Measurements from ENCODE around the gene RNU6-8.

RNU6-8 gene

DNA sequence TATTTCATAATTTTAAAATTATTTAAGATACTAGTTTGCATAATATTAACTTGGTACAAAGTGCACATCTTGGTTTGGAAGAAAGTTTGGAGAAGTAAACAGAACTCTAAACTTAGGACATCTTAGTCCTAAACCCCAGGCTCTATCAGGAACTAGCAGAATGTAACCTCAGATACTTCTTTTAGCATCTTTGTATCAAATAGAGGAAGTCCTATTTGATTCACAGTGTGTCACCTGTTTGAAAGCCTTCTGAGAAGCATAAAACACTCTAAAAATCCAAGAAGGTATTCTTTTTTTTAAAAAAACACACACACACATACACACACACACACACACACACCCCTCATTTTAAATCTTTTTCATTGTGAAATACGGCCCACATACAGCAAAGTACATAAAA, 13.3 kb downstream of the RNU6-8 start:
- no peaks in the 10 kb centered on the region for H3K79me2 ChIP-seq (ENCODE audit: insufficient read depth, low read length)
- TF ChIP-seq EZH2phosphoT487 (IDR thresholded peaks at IDR 0.05; ENCODE audit: borderline replicate concordance) = no peak
- TF ChIP-seq, protein P1, sequence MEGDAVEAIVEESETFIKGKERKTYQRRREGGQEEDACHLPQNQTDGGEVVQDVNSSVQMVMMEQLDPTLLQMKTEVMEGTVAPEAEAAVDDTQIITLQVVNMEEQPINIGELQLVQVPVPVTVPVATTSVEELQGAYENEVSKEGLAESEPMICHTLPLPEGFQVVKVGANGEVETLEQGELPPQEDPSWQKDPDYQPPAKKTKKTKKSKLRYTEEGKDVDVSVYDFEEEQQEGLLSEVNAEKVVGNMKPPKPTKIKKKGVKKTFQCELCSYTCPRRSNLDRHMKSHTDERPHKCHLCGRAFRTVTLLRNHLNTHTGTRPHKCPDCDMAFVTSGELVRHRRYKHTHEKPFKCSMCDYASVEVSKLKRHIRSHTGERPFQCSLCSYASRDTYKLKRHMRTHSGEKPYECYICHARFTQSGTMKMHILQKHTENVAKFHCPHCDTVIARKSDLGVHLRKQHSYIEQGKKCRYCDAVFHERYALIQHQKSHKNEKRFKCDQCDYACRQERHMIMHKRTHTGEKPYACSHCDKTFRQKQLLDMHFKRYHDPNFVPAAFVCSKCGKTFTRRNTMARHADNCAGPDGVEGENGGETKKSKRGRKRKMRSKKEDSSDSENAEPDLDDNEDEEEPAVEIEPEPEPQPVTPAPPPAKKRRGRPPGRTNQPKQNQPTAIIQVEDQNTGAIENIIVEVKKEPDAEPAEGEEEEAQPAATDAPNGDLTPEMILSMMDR (conservative IDR thresholded peaks at IDR 0.05; ENCODE audit: low read length) = no peak

DNA sequence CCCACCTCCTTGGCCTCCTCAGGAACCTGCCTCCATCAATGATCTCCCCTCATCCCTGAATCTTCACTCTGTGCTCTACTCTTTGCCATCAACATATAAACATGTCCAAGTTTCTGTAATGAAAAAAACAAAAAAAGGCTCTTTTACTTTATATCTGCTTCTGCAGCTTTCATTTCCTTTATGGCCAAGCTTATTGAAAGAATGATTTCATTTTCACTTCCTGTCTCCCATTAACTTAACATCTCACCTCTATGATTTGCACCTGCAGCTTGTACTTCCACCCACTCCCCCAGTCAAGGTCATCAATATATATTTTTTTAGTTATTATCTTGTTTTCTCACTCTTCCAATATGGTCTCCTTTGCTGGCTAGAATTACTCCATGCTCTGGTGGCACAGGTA, 16.8 kb downstream of the RNU6-8 start:
- no peaks in the 10 kb centered on the region for H3K27me3 ChIP-seq (ENCODE audit: insufficient read depth, low read length, poor library complexity, severe bottlenecking)
- peaks cover 16% of the 10 kb centered on the region for H3K4me1 ChIP-seq (ENCODE audit: insufficient read depth, low read length, poor library complexity, severe bottlenecking)
- no peaks in the 10 kb centered on the region for H4K20me1 ChIP-seq (ENCODE audit: insufficient read depth, low read length, poor library complexity, severe bottlenecking)
- no peaks in the 10 kb centered on the region for H3K79me2 ChIP-seq (ENCODE audit: insufficient read depth, low read length)
- H3K9ac ChIP-seq (ENCODE audit: low read depth, low read length, poor library complexity, severe bottlenecking) = no peak overlapping the region
- H3K9me3 ChIP-seq (ENCODE audit: insufficient read depth, low read depth, low read length) = peaks cover 9% of the 10 kb centered on the region
- H3K4me3 ChIP-seq (ENCODE audit: low read length, poor library complexity, severe bottlenecking) = no peak overlapping the region
- H2AFZ ChIP-seq (ENCODE audit: low read length) = no peak overlapping the region
- no peaks in the 10 kb centered on the region for H3F3A ChIP-seq (ENCODE audit: low read depth)
- no peak overlapping the region for H3K4me2 ChIP-seq (ENCODE audit: low read depth, low read length, poor library complexity, severe bottlenecking)
- TF ChIP-seq, protein P1 (conservative IDR thresholded peaks at IDR 0.05; ENCODE audit: low read length) = no peak
- TF ChIP-seq EZH2phosphoT487 (IDR thresholded peaks at IDR 0.05; ENCODE audit: borderline replicate concordance) = no peak
- no peaks in the 10 kb centered on the region for H3K36me3 ChIP-seq (ENCODE audit: insufficient read depth, low read length)
- no peaks in the 10 kb centered on the region for H3K9me2 ChIP-seq (replicated peaks; ENCODE audit: low read depth, low read length)

More for the DNA sequence above, 13.3 kb downstream of the RNU6-8 start:
- H3K4me3 ChIP-seq (ENCODE audit: low read length, poor library complexity, severe bottlenecking) = no peak overlapping the region
- no peaks in the 10 kb centered on the region for H3K36me3 ChIP-seq (ENCODE audit: insufficient read depth, low read length)
- H4K20me1 ChIP-seq (ENCODE audit: insufficient read depth, low read length, poor library complexity, severe bottlenecking) = no peaks in the 10 kb centered on the region
- H2AFZ ChIP-seq (ENCODE audit: low read length) = no peak overlapping the region
- no peaks in the 10 kb centered on the region for H3K9me2 ChIP-seq (replicated peaks; ENCODE audit: low read depth, low read length)
- H3F3A ChIP-seq (ENCODE audit: low read depth) = no peaks in the 10 kb centered on the region
- no peaks in the 10 kb centered on the region for H3K27me3 ChIP-seq (ENCODE audit: insufficient read depth, low read length, poor library complexity, severe bottlenecking)
- no peak overlapping the region for H3K4me2 ChIP-seq (ENCODE audit: low read depth, low read length, poor library complexity, severe bottlenecking)
- peaks cover 8% of the 10 kb centered on the region for H3K9me3 ChIP-seq (ENCODE audit: insufficient read depth, low read depth, low read length)
- peaks cover 4% of the 10 kb centered on the region for H3K4me1 ChIP-seq (ENCODE audit: insufficient read depth, low read length, poor library complexity, severe bottlenecking)
- no peak overlapping the region for H3K9ac ChIP-seq (ENCODE audit: low read depth, low read length, poor library complexity, severe bottlenecking)

DNA sequence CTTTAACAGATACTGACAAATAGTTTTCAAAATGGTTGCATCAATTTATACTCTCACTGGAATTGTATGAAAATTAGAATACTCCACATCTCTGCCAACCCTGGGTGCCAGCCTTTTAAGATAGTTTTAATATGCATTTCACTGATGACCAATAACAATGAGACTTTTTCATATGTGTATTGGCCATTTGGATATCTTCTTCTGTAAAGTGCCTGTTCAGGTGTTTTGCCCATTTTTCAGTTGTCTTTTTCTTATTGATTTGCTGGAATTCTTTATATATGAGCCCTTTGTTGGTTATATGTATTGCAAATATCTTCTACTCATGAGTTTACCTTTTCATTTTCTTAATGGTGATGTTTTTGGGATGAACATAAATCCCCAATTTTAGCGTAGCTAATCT, 18.0 kb downstream of the RNU6-8 start:
- no peaks in the 10 kb centered on the region for H3F3A ChIP-seq (ENCODE audit: low read depth)
- no peaks in the 10 kb centered on the region for H3K9me2 ChIP-seq (replicated peaks; ENCODE audit: low read depth, low read length)
- no peaks in the 10 kb centered on the region for H3K36me3 ChIP-seq (ENCODE audit: insufficient read depth, low read length)
- no peak overlapping the region for H3K9ac ChIP-seq (ENCODE audit: low read depth, low read length, poor library complexity, severe bottlenecking)
- no peak for TF ChIP-seq EZH2phosphoT487 (IDR thresholded peaks at IDR 0.05; ENCODE audit: borderline replicate concordance)
- TF ChIP-seq, protein P1 (conservative IDR thresholded peaks at IDR 0.05; ENCODE audit: low read length) = no peak
- no peaks in the 10 kb centered on the region for H3K79me2 ChIP-seq (ENCODE audit: insufficient read depth, low read length)
- H4K20me1 ChIP-seq (ENCODE audit: insufficient read depth, low read length, poor library complexity, severe bottlenecking) = no peaks in the 10 kb centered on the region
- no peak overlapping the region for H3K4me3 ChIP-seq (ENCODE audit: low read length, poor library complexity, severe bottlenecking)
- H3K27me3 ChIP-seq (ENCODE audit: insufficient read depth, low read length, poor library complexity, severe bottlenecking) = no peaks in the 10 kb centered on the region
- H2AFZ ChIP-seq (ENCODE audit: low read length) = no peak overlapping the region
- H3K4me1 ChIP-seq (ENCODE audit: insufficient read depth, low read length, poor library complexity, severe bottlenecking) = peaks cover 16% of the 10 kb centered on the region
- peaks cover 9% of the 10 kb centered on the region for H3K9me3 ChIP-seq (ENCODE audit: insufficient read depth, low read depth, low read length)
- no peak overlapping the region for H3K4me2 ChIP-seq (ENCODE audit: low read depth, low read length, poor library complexity, severe bottlenecking)
